T-helper 2 cell treated with Interferon-gamma antibody and Interleukin-4, amounts not matched to agents 5 μg/mL and 100 μg/mL, for 36 hours (primary cell): ENCODE measurements around the gene GABBR1.
A peak's percentile ranks its signal among the peaks of the same experiment; 100 is the strongest.

Experiments used
- DNase-seq: peaks from one replicate; pipeline ENCODE4 v3.0.0; 2021; ENCODE audit warnings: low spot score
- H3K27ac Mint-ChIP-seq: one replicate; pipeline ENCODE4 v1.8.0; 2021; ENCODE audit warnings: mild to moderate bottlenecking, mixed read lengths
- H3K27me3 Mint-ChIP-seq: one replicate; pipeline ENCODE4 v1.8.0; 2021; ENCODE audit warnings: low read depth, mixed read lengths
- H3K36me3 Mint-ChIP-seq: one replicate; pipeline ENCODE4 v1.8.0; 2021; ENCODE audit warnings: low read depth, mixed read lengths
- H3K4me1 Mint-ChIP-seq: one replicate; pipeline ENCODE4 v1.8.0; 2021; ENCODE audit warnings: low read depth, mixed read lengths
- H3K4me3 Mint-ChIP-seq: one replicate; pipeline ENCODE4 v1.8.0; 2022; ENCODE audit warnings: mild to moderate bottlenecking, moderate library complexity, mixed read lengths
- H3K9me3 Mint-ChIP-seq: one replicate; pipeline ENCODE4 v1.8.0; 2021; ENCODE audit warnings: mixed read lengths

The GABBR1 gene

GRCh38 chr6:29558439-29559079 lies 74.4 kb downstream of the GABBR1 start:
- Mint-ChIP-seq H3K4me1 (peaks cover 6% of the 10 kb centered on the region), H3K27ac (no peak overlapping the region), H3K4me3 (no peak overlapping the region), H3K9me3 (no peaks in the 10 kb centered on the region), H3K27me3 (peaks cover 60% of the 10 kb centered on the region), H3K36me3 (no peaks in the 10 kb centered on the region)
- no peak for DNase-seq

GRCh38 chr6:29557320-29557719 lies 75.7 kb downstream of the GABBR1 start:
- H3K27me3 Mint-ChIP-seq, result peaks cover 58% of the 10 kb centered on the region
- H3K27ac Mint-ChIP-seq, result no peak overlapping the region
- no peak overlapping the region for H3K4me3 Mint-ChIP-seq
- no peaks in the 10 kb centered on the region for H3K36me3 Mint-ChIP-seq
- no peak for DNase-seq
- H3K9me3 Mint-ChIP-seq, result no peaks in the 10 kb centered on the region
- peaks cover 12% of the 10 kb centered on the region for H3K4me1 Mint-ChIP-seq

GRCh38 chr6:29554764-29555163 lies 78.2 kb downstream of the GABBR1 start:
- peaks cover 12% of the 10 kb centered on the region for H3K4me1 Mint-ChIP-seq
- H3K9me3 Mint-ChIP-seq, result no peaks in the 10 kb centered on the region
- no peak overlapping the region for H3K4me3 Mint-ChIP-seq
- no peaks in the 10 kb centered on the region for H3K36me3 Mint-ChIP-seq
- no peak for DNase-seq
- H3K27ac Mint-ChIP-seq, result no peak overlapping the region
- peaks cover 67% of the 10 kb centered on the region for H3K27me3 Mint-ChIP-seq

- Mint-ChIP-seq H3K9me3 (no peaks in the 10 kb centered on the region), H3K4me1 (peaks cover 12% of the 10 kb centered on the region), H3K27me3 (peaks cover 79% of the 10 kb centered on the region), H3K27ac (peak overlapping the region; percentile 39), H3K4me3 (peak overlapping the region; percentile 60), H3K36me3 (no peaks in the 10 kb centered on the region)
- peak; percentile 8 for DNase-seq
Measured at GRCh38 chr6:29553268-29554057, 79.5 kb downstream of the GABBR1 start.

GRCh38 chr6:29552512-29553051 lies 80.4 kb downstream of the GABBR1 start:
- no peak for DNase-seq
- peaks cover 84% of the 10 kb centered on the region for H3K27me3 Mint-ChIP-seq
- no peak overlapping the region for H3K27ac Mint-ChIP-seq

GRCh38 chr6:29547573-29547972 lies 85.4 kb downstream of the GABBR1 start:
- H3K27me3 Mint-ChIP-seq, result peaks cover 64% of the 10 kb centered on the region
- no peaks in the 10 kb centered on the region for H3K36me3 Mint-ChIP-seq
- peak; percentile 19 for DNase-seq
- no peaks in the 10 kb centered on the region for H3K9me3 Mint-ChIP-seq
- no peak overlapping the region for H3K27ac Mint-ChIP-seq
- no peak overlapping the region for H3K4me3 Mint-ChIP-seq
- H3K4me1 Mint-ChIP-seq, result peaks cover 15% of the 10 kb centered on the region

More at GRCh38 chr6:29552512-29553051, 80.4 kb downstream of the GABBR1 start:
- Mint-ChIP-seq H3K9me3 (no peaks in the 10 kb centered on the region), H3K36me3 (no peaks in the 10 kb centered on the region), H3K4me3 (peak overlapping the region; percentile 59), H3K4me1 (peaks cover 18% of the 10 kb centered on the region)

GRCh38 chr6:29537714-29538403 lies 95.1 kb downstream of the GABBR1 start:
- no peaks in the 10 kb centered on the region for H3K9me3 Mint-ChIP-seq
- no peaks in the 10 kb centered on the region for H3K36me3 Mint-ChIP-seq
- peaks cover 15% of the 10 kb centered on the region for H3K27me3 Mint-ChIP-seq
- H3K27ac Mint-ChIP-seq, result no peak overlapping the region
- DNase-seq, result no peak
- no peak overlapping the region for H3K4me3 Mint-ChIP-seq
- no peaks in the 10 kb centered on the region for H3K4me1 Mint-ChIP-seq

- Mint-ChIP-seq H3K27me3 (peaks cover 6% of the 10 kb centered on the region), H3K9me3 (no peaks in the 10 kb centered on the region)
Measured at GRCh38 chr6:29532320-29532951, 100.5 kb downstream of the GABBR1 start.

GRCh38 chr6:29531668-29532067 lies 101.3 kb downstream of the GABBR1 start:
- no peak overlapping the region for H3K4me3 Mint-ChIP-seq
- H3K27me3 Mint-ChIP-seq, result peaks cover 8% of the 10 kb centered on the region
- no peaks in the 10 kb centered on the region for H3K4me1 Mint-ChIP-seq
- no peaks in the 10 kb centered on the region for H3K36me3 Mint-ChIP-seq
- H3K27ac Mint-ChIP-seq, result no peak overlapping the region
- no peaks in the 10 kb centered on the region for H3K9me3 Mint-ChIP-seq
- DNase-seq, result no peak

More at GRCh38 chr6:29532320-29532951, 100.5 kb downstream of the GABBR1 start:
- Mint-ChIP-seq H3K4me3 (no peak overlapping the region), H3K4me1 (no peaks in the 10 kb centered on the region), H3K27ac (no peak overlapping the region), H3K36me3 (no peaks in the 10 kb centered on the region)
- DNase-seq, result no peak

GRCh38 chr6:29530671-29531310 lies 102.2 kb downstream of the GABBR1 start:
- H3K27me3 Mint-ChIP-seq, result peaks cover 10% of the 10 kb centered on the region
- no peak for DNase-seq

GRCh38 chr6:29529956-29530355 lies 103.0 kb downstream of the GABBR1 start:
- DNase-seq, result no peak

More at GRCh38 chr6:29530671-29531310, 102.2 kb downstream of the GABBR1 start:
- Mint-ChIP-seq H3K36me3 (no peaks in the 10 kb centered on the region), H3K4me1 (no peaks in the 10 kb centered on the region), H3K9me3 (no peaks in the 10 kb centered on the region), H3K27ac (no peak overlapping the region), H3K4me3 (no peak overlapping the region)

GRCh38 chr6:29528988-29529560 lies 103.9 kb downstream of the GABBR1 start:
- Mint-ChIP-seq H3K27ac (no peak overlapping the region), H3K36me3 (no peaks in the 10 kb centered on the region), H3K4me1 (no peaks in the 10 kb centered on the region), H3K4me3 (no peak overlapping the region), H3K27me3 (peaks cover 23% of the 10 kb centered on the region), H3K9me3 (no peaks in the 10 kb centered on the region)
- DNase-seq, result no peak

More at GRCh38 chr6:29529956-29530355, 103.0 kb downstream of the GABBR1 start:
- Mint-ChIP-seq H3K4me1 (no peaks in the 10 kb centered on the region), H3K27me3 (peaks cover 15% of the 10 kb centered on the region), H3K36me3 (no peaks in the 10 kb centered on the region), H3K9me3 (no peaks in the 10 kb centered on the region), H3K4me3 (no peak overlapping the region), H3K27ac (no peak overlapping the region)
